SK-N-SH (cell line): ENCODE data around the gene RPN1. TPM values are rescaled to one million over a fixed set of nuclear protein-coding genes. Genes with fewer than 3 reads are reported as not detected.

Experiments
- CTCF ChIA-PET: fragments of 300-600, 350-600 bp; formaldehyde crosslinking; extraction: SDS; loops from one replicate; lab custom pipeline; 2021; lab: Yijun Ruan, JAX
- POLR2A ChIA-PET: fragments of 350-600 bp; sonication (Branson Sonifier 250); formaldehyde crosslinking; extraction: SDS; loops from one replicate; lab custom pipeline; 2020; ENCODE audit warnings: antibody characterized with exemption, inconsistent platforms; lab: Yijun Ruan, JAX
- DNase-seq: peaks from one replicate; pipeline ENCODE4 v3.0.0; 2012
- H2AFZ ChIP-seq: fragments of 200-600 bp; sonication (generic); 2 replicates; pipeline ENCODE4 v1.8.1; 2016; ENCODE audit warnings: antibody characterized with exemption, mild to moderate bottlenecking, low read depth
- H3F3A ChIP-seq: fragments of 200-600 bp; sonication (generic); replicated peaks from 2 replicates; pipeline ENCODE3; 2016; ENCODE audit warnings: antibody characterized with exemption, mild to moderate bottlenecking; ENCODE audit not compliant: insufficient read depth
- H3K27ac ChIP-seq, 2 experiments: fragments of 200-500 bp in 1 of 2; fragments of 200-600 bp in 1 of 2; sonication (Bioruptor generic) in 1 of 2; sonication (generic), shearing (Covaris generic) in 1 of 2; 2 replicates each; pipeline versions ENCODE4 v1.5.1 to v1.6.1; 2014 to 2016; ENCODE audit warnings: low read depth in 2 of 2, inconsistent platforms in 1 of 2, low read length in 1 of 2, mild to moderate bottlenecking in 1 of 2, mixed read lengths in 1 of 2
- H3K27me3 ChIP-seq: fragments of 200-600 bp; sonication (generic), shearing (Covaris generic); 2 replicates; pipeline ENCODE4 v1.6.1; 2016; ENCODE audit warnings: mixed run types; ENCODE audit not compliant: insufficient read depth
- H3K36me3 ChIP-seq, 2 experiments: fragments of 200-500 bp in 1 of 2; fragments of 200-600 bp in 1 of 2; sonication (Bioruptor generic) in 1 of 2; sonication (generic) in 1 of 2; replicated peaks in 1 of 2; 2 replicates each; pipeline versions ENCODE3 to v1.5.1; 2014 to 2016; ENCODE audit warnings: low read length in 1 of 2, mild to moderate bottlenecking in 1 of 2; ENCODE audit not compliant: insufficient read depth in 2 of 2, control insufficient read depth in 1 of 2
- H3K4me1 ChIP-seq, 2 experiments: fragments of 200-500 bp in 1 of 2; fragments of 200-600 bp in 1 of 2; sonication (Bioruptor generic) in 1 of 2; sonication (generic), shearing (Covaris generic) in 1 of 2; 2 replicates each; pipeline versions ENCODE4 v1.5.1 to v1.6.1; 2014 to 2016; ENCODE audit warnings: low read depth in 1 of 2, low read length in 1 of 2, mixed run types in 1 of 2; ENCODE audit not compliant: insufficient read depth in 2 of 2, control insufficient read depth in 1 of 2
- H3K4me2 ChIP-seq: fragments of 200-600 bp; sonication (generic), shearing (Covaris generic); 2 replicates; pipeline ENCODE4 v1.6.1; 2017; ENCODE audit warnings: mixed run types
- H3K4me3 ChIP-seq, 2 experiments: fragments of 200-500 bp in 1 of 2; fragments of 200-600 bp in 1 of 2; sonication (Bioruptor generic) in 1 of 2; sonication (generic), shearing (Covaris generic) in 1 of 2; 2 replicates each; pipeline versions ENCODE4 v1.5.1 to v1.8.1; 2014 to 2016; ENCODE audit warnings: low read depth in 2 of 2, inconsistent platforms in 1 of 2, low read length in 1 of 2, mild to moderate bottlenecking in 1 of 2, mixed read lengths in 1 of 2, moderate library complexity in 1 of 2
- H3K79me2 ChIP-seq: fragments of 200-600 bp; sonication (generic); 2 replicates; pipeline ENCODE4 v1.8.1; 2017; ENCODE audit warnings: mild to moderate bottlenecking; ENCODE audit not compliant: insufficient read depth
- H3K9ac ChIP-seq: fragments of 200-600 bp; sonication (generic); 2 replicates; pipeline ENCODE4 v1.6.1; 2017; ENCODE audit warnings: mixed run types
- H3K9me2 ChIP-seq: fragments of 200-600 bp; sonication (generic); 2 replicates; pipeline ENCODE4 v1.6.1; 2017; ENCODE audit warnings: mixed run types
- H3K9me3 ChIP-seq: fragments of 200-600 bp; sonication (generic); 2 replicates; pipeline ENCODE4 v1.6.1; 2017; ENCODE audit warnings: mixed run types, mild to moderate bottlenecking, moderate library complexity
- H4K20me1 ChIP-seq: fragments of 200-600 bp; sonication (generic); 2 replicates; pipeline ENCODE4 v1.6.1; 2017; ENCODE audit warnings: mild to moderate bottlenecking, mixed run types; ENCODE audit not compliant: insufficient read depth
- EP300 ChIP-seq, 2 experiments: IDR thresholded peaks; 2 replicates each; pipeline versions ENCODE4 v1.4.0 to v1.6.1; 2012; ENCODE audit warnings: borderline replicate concordance in 1 of 2, low read depth in 1 of 2, low read length in 1 of 2
- FOSL2 ChIP-seq: IDR thresholded peaks from 2 replicates; pipeline ENCODE4 v1.4.0; 2012; ENCODE audit warnings: low read depth, mild to moderate bottlenecking, moderate library complexity, borderline replicate concordance
- FOXJ3 ChIP-seq: sonication (generic); formaldehyde crosslinking; IDR thresholded peaks from 2 replicates; pipeline ENCODE4 v1.5.1; 2020; ENCODE audit warnings: mild to moderate bottlenecking, missing genetic modification reagents
- FOXM1 ChIP-seq: IDR thresholded peaks from 2 replicates; pipeline ENCODE4 v1.4.0; 2012; ENCODE audit warnings: low read depth, mild to moderate bottlenecking
- GABPA ChIP-seq: IDR thresholded peaks from 2 replicates; pipeline ENCODE4 v1.4.0; 2012; ENCODE audit warnings: low read depth, mild to moderate bottlenecking
- GATA2 ChIP-seq: sonication (generic); formaldehyde crosslinking; IDR thresholded peaks from 2 replicates; pipeline ENCODE4 v1.5.0; 2020; ENCODE audit warnings: mild to moderate bottlenecking, missing genetic modification reagents
- JUND ChIP-seq: IDR thresholded peaks from 2 replicates; pipeline ENCODE4 v1.4.0; 2012
- MEF2A ChIP-seq: IDR thresholded peaks from 2 replicates; pipeline ENCODE4 v1.4.0; 2012; ENCODE audit warnings: low read depth, borderline replicate concordance
- MXI1 ChIP-seq: IDR thresholded peaks from 2 replicates; pipeline ENCODE4 v1.6.1; 2012; ENCODE audit warnings: mild to moderate bottlenecking, low read depth, low read length, improper control_type of control experiment
- RAD21 ChIP-seq: IDR thresholded peaks from 2 replicates; pipeline ENCODE4 v1.6.1; 2012; ENCODE audit warnings: mild to moderate bottlenecking, low read length
- RCOR1 ChIP-seq: fragments of 150-350 bp; IDR thresholded peaks from 2 replicates; pipeline ENCODE4 v1.6.1; 2017; ENCODE audit warnings: antibody characterized with exemption, low read length
- RFX5 ChIP-seq: IDR thresholded peaks from 2 replicates; pipeline ENCODE4 v1.6.1; 2012; ENCODE audit warnings: mild to moderate bottlenecking, improper control_type of control experiment, low read length
- RXRA ChIP-seq: IDR thresholded peaks from 2 replicates; pipeline ENCODE4 v1.4.0; 2012; ENCODE audit warnings: low read depth, mild to moderate bottlenecking, borderline replicate concordance
- SMC3 ChIP-seq: IDR thresholded peaks from 2 replicates; pipeline ENCODE4 v1.6.1; 2012; ENCODE audit warnings: low read depth, low read length, improper control_type of control experiment
- TAF1 ChIP-seq: IDR thresholded peaks from 2 replicates; pipeline ENCODE4 v1.6.1; 2012; ENCODE audit warnings: low read depth, mild to moderate bottlenecking, low read length, moderate library complexity, borderline replicate concordance
- TEAD4 ChIP-seq: IDR thresholded peaks from 2 replicates; pipeline ENCODE4 v1.4.0; 2012; ENCODE audit warnings: mild to moderate bottlenecking, borderline replicate concordance; ENCODE audit not compliant: insufficient read depth
- WGBS: methylation state at CpG from one replicate; pipeline ENCODE4 v1.1.6; 2017; ENCODE audit warnings: low lambda C conversion rate; 5-methylcytosine and 5-hydroxymethylcytosine counted together
- polyA plus RNA-seq, 3 experiments: library from polyadenylated mRNA; depleted of rRNA; stranded (reverse); fragments of >200 nt; gene quantifications; 2 replicates each; pipeline ENCODE4 v1.2.3, GENCODE V29; 2012
- TF ChIP-seq, protein P1 (sequence below): IDR thresholded peaks from 2 replicates; pipeline ENCODE4; 2012
- TF ChIP-seq, protein P2 (sequence below): fragments of 150-350 bp; IDR thresholded peaks from 2 replicates; pipeline ENCODE4 v1.6.1; 2016; ENCODE audit warnings: mild to moderate bottlenecking, low read depth, low read length
- TF ChIP-seq, protein P3 (sequence below): fragments of 200-600 bp; sonication (generic); IDR thresholded peaks from 2 replicates; pipeline ENCODE4 v1.6.1; 2017; ENCODE audit warnings: antibody characterized with exemption, mild to moderate bottlenecking, moderate library complexity
- TF ChIP-seq, protein P4 (sequence below): IDR thresholded peaks from 2 replicates; pipeline ENCODE4 v1.4.0; 2012; ENCODE audit warnings: low read depth, borderline replicate concordance

RPN1 gene
- polyA plus RNA-seq, 1 of the 3 experiments (the other 2 are of a cell fraction): 162 TPM

DNA sequence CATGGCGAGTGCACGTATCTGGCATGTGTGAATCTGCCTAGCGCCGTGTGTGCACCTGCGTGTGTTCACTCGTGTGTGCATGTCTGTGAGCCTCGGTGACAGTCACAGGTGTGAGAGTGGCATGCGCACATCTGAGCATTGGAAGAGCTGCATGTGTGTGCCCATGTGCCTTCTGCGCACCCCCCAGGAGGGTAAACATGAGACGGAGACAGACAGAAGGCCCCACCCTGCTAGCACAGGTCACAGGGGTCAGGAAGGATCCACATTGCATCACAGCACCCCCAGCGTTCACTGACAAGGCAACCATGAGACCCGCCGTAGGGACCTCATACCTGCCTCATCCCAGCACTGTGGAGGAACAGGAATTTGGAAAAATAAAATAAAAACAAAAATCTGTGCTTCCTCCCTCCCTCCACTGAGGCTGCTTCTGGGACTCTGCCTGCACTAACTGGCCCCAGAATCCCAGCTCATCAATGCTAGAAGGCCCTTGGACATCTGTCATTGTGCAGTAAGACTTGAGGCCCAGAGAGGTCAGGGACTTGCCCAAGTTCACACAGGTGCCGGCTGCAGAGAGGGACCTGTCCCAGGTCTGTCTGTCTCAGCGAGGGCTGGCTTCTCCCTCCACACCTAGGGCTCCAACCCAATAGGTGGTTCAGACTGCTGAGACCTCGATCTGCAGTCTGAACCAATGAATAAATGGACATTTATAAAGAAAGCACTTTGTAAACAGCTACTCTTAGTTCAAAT, 37.4 kb downstream of the RPN1 start:
- Histone ChIP-seq H4K20me1 (no peaks in the 10 kb centered on the region), H3K36me3 (no peaks in the 10 kb centered on the region), H3K9me2 (no peaks in the 10 kb centered on the region), H3K79me2 (peaks cover 26% of the 10 kb centered on the region), H2AFZ (no peak overlapping the region), H3F3A (peaks cover 7% of the 10 kb centered on the region), H3K27ac (no peak overlapping the region), H3K9me3 (no peaks in the 10 kb centered on the region), H3K4me2 (no peak overlapping the region), H3K27me3 (no peaks in the 10 kb centered on the region)
- POLR2A ChIA-PET: no interaction called here
- no peak for TF ChIP-seq FOSL2
- TF ChIP-seq, protein P1, sequence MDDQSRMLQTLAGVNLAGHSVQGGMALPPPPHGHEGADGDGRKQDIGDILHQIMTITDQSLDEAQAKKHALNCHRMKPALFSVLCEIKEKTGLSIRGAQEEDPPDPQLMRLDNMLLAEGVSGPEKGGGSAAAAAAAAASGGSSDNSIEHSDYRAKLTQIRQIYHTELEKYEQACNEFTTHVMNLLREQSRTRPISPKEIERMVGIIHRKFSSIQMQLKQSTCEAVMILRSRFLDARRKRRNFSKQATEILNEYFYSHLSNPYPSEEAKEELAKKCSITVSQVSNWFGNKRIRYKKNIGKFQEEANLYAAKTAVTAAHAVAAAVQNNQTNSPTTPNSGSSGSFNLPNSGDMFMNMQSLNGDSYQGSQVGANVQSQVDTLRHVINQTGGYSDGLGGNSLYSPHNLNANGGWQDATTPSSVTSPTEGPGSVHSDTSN: no peak
- TF ChIP-seq JUND: no peak
- TF ChIP-seq, all 33 proteins: peak for 0
- H3K9ac ChIP-seq: no peak overlapping the region
- DNase-seq: no peak
- WGBS: 91% methylated on average over 13 of the region's 16 CpGs
- peaks cover 0 to 14% of the 10 kb centered on the region in 2 experiments; a peak in 2 of 4 replicates for H3K4me1 ChIP-seq
- H3K4me3 ChIP-seq: no peak overlapping the region
- CTCF ChIA-PET: interaction anchor here (1.8 kb wide), 1 partner anchor 10 kb away, joined by 4 read pairs; no protein-coding TSS in a partner anchor

DNA sequence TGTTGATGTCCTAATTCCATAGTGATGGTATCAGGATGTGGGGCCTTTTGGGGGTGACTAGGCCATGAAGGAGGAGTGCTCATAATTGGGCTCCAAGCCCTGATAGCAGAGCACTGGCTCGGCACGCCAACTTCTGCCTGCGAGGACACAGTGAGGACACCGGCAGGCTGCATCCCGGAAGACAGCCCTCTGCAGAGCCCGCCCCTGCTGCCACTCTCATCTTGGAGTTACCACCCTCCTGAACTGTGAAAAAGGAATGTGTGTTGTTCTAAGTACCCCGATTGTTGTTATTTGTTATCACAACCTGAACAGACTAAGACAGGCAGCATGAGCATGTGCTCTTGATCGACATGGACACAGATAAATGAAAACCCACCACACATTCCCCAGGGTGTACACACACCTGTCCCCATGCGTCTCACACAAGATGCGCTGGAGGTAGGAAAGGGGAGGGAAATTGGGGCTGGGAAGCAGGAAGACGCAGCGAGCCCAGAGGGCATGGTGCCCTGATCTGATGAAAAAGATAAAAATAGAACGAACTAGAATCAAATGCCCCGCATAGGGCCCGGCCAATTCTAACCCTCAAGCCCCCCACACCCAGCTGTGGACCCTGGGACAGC, 40.1 kb downstream of the RPN1 start:
- no peak overlapping the region for H3K9ac ChIP-seq
- H3K27ac ChIP-seq: no peak overlapping the region
- H3K4me1 ChIP-seq: peaks cover 0 to 6% of the 10 kb centered on the region in 2 experiments; a peak in 1 of 4 replicates
- DNase-seq: no peak
- TF ChIP-seq EP300 (IDR thresholded peaks at IDR 0.05; ENCODE audit: borderline replicate concordance in 1 of 2, low read depth in 1 of 2, low read length in 1 of 2) (no peak), RCOR1 (no peak), RFX5 (no peak), RAD21 (no peak), MEF2A (no peak), MXI1 (no peak), GABPA (no peak), FOXJ3 (CRISPR knock-in tag) (no peak), FOSL2 (no peak), GATA2 (CRISPR knock-in tag) (no peak), FOXM1 (no peak), RXRA (no peak), SMC3 (no peak), TEAD4 (no peak), TAF1 (no peak), JUND (no peak)
- TF ChIP-seq, protein P2, sequence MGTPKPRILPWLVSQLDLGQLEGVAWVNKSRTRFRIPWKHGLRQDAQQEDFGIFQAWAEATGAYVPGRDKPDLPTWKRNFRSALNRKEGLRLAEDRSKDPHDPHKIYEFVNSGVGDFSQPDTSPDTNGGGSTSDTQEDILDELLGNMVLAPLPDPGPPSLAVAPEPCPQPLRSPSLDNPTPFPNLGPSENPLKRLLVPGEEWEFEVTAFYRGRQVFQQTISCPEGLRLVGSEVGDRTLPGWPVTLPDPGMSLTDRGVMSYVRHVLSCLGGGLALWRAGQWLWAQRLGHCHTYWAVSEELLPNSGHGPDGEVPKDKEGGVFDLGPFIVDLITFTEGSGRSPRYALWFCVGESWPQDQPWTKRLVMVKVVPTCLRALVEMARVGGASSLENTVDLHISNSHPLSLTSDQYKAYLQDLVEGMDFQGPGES: no peak
- TF ChIP-seq, protein P3, sequence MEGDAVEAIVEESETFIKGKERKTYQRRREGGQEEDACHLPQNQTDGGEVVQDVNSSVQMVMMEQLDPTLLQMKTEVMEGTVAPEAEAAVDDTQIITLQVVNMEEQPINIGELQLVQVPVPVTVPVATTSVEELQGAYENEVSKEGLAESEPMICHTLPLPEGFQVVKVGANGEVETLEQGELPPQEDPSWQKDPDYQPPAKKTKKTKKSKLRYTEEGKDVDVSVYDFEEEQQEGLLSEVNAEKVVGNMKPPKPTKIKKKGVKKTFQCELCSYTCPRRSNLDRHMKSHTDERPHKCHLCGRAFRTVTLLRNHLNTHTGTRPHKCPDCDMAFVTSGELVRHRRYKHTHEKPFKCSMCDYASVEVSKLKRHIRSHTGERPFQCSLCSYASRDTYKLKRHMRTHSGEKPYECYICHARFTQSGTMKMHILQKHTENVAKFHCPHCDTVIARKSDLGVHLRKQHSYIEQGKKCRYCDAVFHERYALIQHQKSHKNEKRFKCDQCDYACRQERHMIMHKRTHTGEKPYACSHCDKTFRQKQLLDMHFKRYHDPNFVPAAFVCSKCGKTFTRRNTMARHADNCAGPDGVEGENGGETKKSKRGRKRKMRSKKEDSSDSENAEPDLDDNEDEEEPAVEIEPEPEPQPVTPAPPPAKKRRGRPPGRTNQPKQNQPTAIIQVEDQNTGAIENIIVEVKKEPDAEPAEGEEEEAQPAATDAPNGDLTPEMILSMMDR: no peak
- TF ChIP-seq, protein P4, sequence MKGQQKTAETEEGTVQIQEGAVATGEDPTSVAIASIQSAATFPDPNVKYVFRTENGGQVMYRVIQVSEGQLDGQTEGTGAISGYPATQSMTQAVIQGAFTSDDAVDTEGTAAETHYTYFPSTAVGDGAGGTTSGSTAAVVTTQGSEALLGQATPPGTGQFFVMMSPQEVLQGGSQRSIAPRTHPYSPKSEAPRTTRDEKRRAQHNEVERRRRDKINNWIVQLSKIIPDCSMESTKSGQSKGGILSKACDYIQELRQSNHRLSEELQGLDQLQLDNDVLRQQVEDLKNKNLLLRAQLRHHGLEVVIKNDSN: no peak
- TF ChIP-seq, protein P1: no peak
- ChIA-PET CTCF (no interaction called here), POLR2A (no interaction called here)
- peaks cover 7% of the 10 kb centered on the region for H3F3A ChIP-seq
- no peak overlapping the region for H3K4me2 ChIP-seq
- no peaks in the 10 kb centered on the region for H4K20me1 ChIP-seq
- no peak overlapping the region for H3K4me3 ChIP-seq
- WGBS: 87% methylated on average over 13 of the region's 15 CpGs
- no peaks in the 10 kb centered on the region for H3K36me3 ChIP-seq
- H3K79me2 ChIP-seq: peaks cover 4% of the 10 kb centered on the region; the same call in 1 of the 2 replicates
- no peaks in the 10 kb centered on the region for H3K9me2 ChIP-seq
- no peaks in the 10 kb centered on the region for H3K27me3 ChIP-seq
- no peaks in the 10 kb centered on the region for H3K9me3 ChIP-seq
- H2AFZ ChIP-seq: no peak overlapping the region
